GM20000 (cell line): ENCODE measurements around the gene GALNTL6.
"Not testable (repeated sequence)": the region's sequence is repeated elsewhere in the genome, so short reads cannot be mapped to it uniquely, and the experiment has no call there.

Source experiments
- DNase-seq: peaks from one replicate; pipeline ENCODE4 v3.0.0; 2012; ENCODE audit warnings: low spot score
- CTCF ChIP-seq: IDR thresholded peaks from 2 replicates; pipeline ENCODE4 v1.5.1; 2012; ENCODE audit warnings: mild to moderate bottlenecking, control low read depth; ENCODE audit errors: extremely low read depth, missing control alignments

The GALNTL6 gene

GRCh38 chr4:172786039-172786792 is 973.0 kb downstream of the GALNTL6 start:
- TF ChIP-seq CTCF: no peak

GRCh38 chr4:172787111-172787510 is 973.9 kb downstream of the GALNTL6 start:
- DNase-seq: no peak
- TF ChIP-seq CTCF: no peak

More at GRCh38 chr4:172786039-172786792, 973.0 kb downstream of the GALNTL6 start:
- no peak for DNase-seq

- TF ChIP-seq CTCF: no peak
- DNase-seq: no peak
These were observed 978.6 kb downstream of the GALNTL6 start for GRCh38 chr4:172791841-172792240.

GRCh38 chr4:172793565-172794306 is 980.5 kb downstream of the GALNTL6 start:
- TF ChIP-seq CTCF: no peak
- DNase-seq: no peak

- no peak for TF ChIP-seq CTCF
These were observed 981.1 kb downstream of the GALNTL6 start for GRCh38 chr4:172794307-172794703.

GRCh38 chr4:172797281-172797680 is 984.1 kb downstream of the GALNTL6 start:
- not testable (repeated sequence) for DNase-seq

More at GRCh38 chr4:172794307-172794703, 981.1 kb downstream of the GALNTL6 start:
- DNase-seq: no peak

GRCh38 chr4:172802032-172802431 is 988.8 kb downstream of the GALNTL6 start:
- no peak for TF ChIP-seq CTCF
- no peak for DNase-seq
